Measurements from ENCODE around the gene PLEKHH1. TPM values are rescaled to one million over a fixed set of nuclear protein-coding genes. Genes with fewer than 3 reads are reported as not detected.

The PLEKHH1 gene
- total and polyA plus RNA-seq, 2 of the 8 experiments (the other 6 are each of a cell fraction or from before 2014, with no cell fraction given): 28.3 to 33.3 TPM

DNA sequence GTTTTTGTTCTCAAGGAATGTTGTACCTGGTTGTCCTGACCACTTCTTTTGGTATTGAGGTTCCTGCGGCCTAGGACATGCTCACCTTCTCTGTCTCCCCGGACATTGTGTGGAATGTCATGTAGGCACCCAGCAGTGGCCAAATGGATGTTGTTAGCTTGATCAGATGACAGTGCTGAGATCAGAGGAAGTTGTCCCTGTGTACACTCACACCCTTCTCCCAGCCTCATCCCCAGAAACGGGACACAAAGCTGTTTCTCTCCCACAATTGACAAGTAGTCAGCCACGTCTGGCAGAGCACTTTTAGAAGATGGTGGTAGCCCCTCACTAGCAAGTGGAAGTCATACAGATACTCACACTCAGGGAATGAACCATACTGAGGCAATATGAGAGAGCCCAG, 3.0 kb downstream of the PLEKHH1 start:
- Histone ChIP-seq H4K8ac (ENCODE audit: extremely low read depth, insufficient read depth, low read length) (no peak overlapping the region), H2BK20ac (ENCODE audit: low read length) (no peak overlapping the region), H3K79me1 (ENCODE audit: low read depth, low read length) (no peaks in the 10 kb centered on the region; the same call in 1 of the 2 replicates), H4K91ac (replicated peaks; ENCODE audit: insufficient read length, low read length) (no peak overlapping the region), H3K27me3 (replicated peaks in 1 of 4; ENCODE audit: control insufficient read depth in 3 of 4, extremely low read depth in 1 of 4, insufficient read depth in 3 of 4, low read length in 3 of 4) (no peaks in the 10 kb centered on the region), H3K9ac (replicated peaks in 1 of 4; ENCODE audit: extremely low read depth in 1 of 4, low read depth in 3 of 4, low read length in 3 of 4) (no peak overlapping the region; a peak in 1 of 7 replicates), H2AK5ac (ENCODE audit: low read depth, low read length) (no peak overlapping the region; the same call in 1 of the 2 replicates), H4K20me1 (replicated peaks in 1 of 2; ENCODE audit: control insufficient read depth in 1 of 2, insufficient read depth in 2 of 2, low read length in 2 of 2) (no peaks in the 10 kb centered on the region), H4K5ac (ENCODE audit: insufficient read length, low read depth, low read length) (no peak overlapping the region), H3K4ac (replicated peaks; ENCODE audit: insufficient read length, low read depth, low read length) (no peak overlapping the region), H2BK120ac (replicated peaks; ENCODE audit: low read depth, low read length) (no peak overlapping the region), H3K56ac (replicated peaks; ENCODE audit: insufficient read length, low read depth, low read length) (no peak overlapping the region), H2BK15ac (ENCODE audit: low read length) (no peak overlapping the region), H3K9me3 (ENCODE audit: insufficient read depth in 2 of 2, low read depth in 1 of 2, low read length in 1 of 2) (no peaks in the 10 kb centered on the region), H3K23me2 (ENCODE audit: low read depth, low read length) (no peaks in the 10 kb centered on the region; the same call in 1 of the 2 replicates), H3K4me1 (replicated peaks in 1 of 4; ENCODE audit: control insufficient read depth in 3 of 4, insufficient read depth in 4 of 4, low read length in 3 of 4) (peaks cover 6 to 16% (median 14%) of the 10 kb centered on the region in 4 experiments), H2AFZ (ENCODE audit: low read length) (no peak overlapping the region), H3K23ac (ENCODE audit: insufficient read length) (no peak overlapping the region), H3K27ac (ENCODE audit: low read depth, low read length) (no peak overlapping the region), H3K79me2 (ENCODE audit: control insufficient read depth in 1 of 2, insufficient read depth in 2 of 2, low read length in 2 of 2) (peaks cover 4 to 12% of the 10 kb centered on the region in 2 experiments; a peak in 3 of 4 replicates), H2BK5ac (ENCODE audit: low read depth, low read length) (no peak overlapping the region), H2BK12ac (ENCODE audit: low read depth, low read length) (no peak overlapping the region), H3K14ac (ENCODE audit: insufficient read length) (no peak overlapping the region), H3K18ac (ENCODE audit: extremely low read depth, low read length) (no peak overlapping the region), H3K4me2 (ENCODE audit: insufficient read depth in 1 of 2, low read depth in 2 of 2, low read length in 2 of 2) (no peak overlapping the region), H3K36me3 (ENCODE audit: control insufficient read depth in 2 of 4, insufficient read depth in 4 of 4, low read length in 3 of 4) (no peaks in the 10 kb centered on the region; a peak in 1 of 8 replicates), H3K4me3 (ENCODE audit: extremely low read depth in 1 of 4, insufficient read depth in 2 of 4, low read depth in 3 of 4, low read length in 4 of 4) (no peak overlapping the region)
- POLR2A ChIA-PET (ENCODE audit: partially characterized antibody): interaction anchor here (0.6 to 0.9 kb wide), 2 partner anchors 35 to 69 kb away, joined by 3 read pairs; no protein-coding TSS in a partner anchor
- CTCF ChIA-PET (ENCODE audit: partially characterized antibody): interaction anchor here (0.9 to 43.6 kb wide), 5 partner anchors 9 to 108 kb away, joined by 3 to 924 read pairs (median 33); no protein-coding TSS in a partner anchor
- DNase-seq (ENCODE audit: low read depth in 1 of 2, low spot score in 2 of 2): no peak
- FAIRE-seq: no peak
- TF ChIP-seq TCF12 (IDR thresholded peaks at IDR 0.05; ENCODE audit: low read depth, low read length): no peak
- WGBS, 2 experiments (ENCODE audit: extremely low coverage in 1 of 2, insufficient coverage in 1 of 2, insufficient read length in 1 of 2, insufficient replicate concordance in 2 of 2, low coverage in 1 of 2, low lambda C conversion rate in 2 of 2, missing lambda C conversion rate in 1 of 2): 96% methylated on average over 4 of the region's 4 CpGs; no CpG with 5 or more reads in 1 of the 2 experiments
